Stimulated activated CD8-positive, alpha-beta memory T cell treated with anti-CD3 and anti-CD28 coated beads, Interleukin-2, amount 100 ng/mL, for 1 hour (primary cell): ENCODE data around the gene CASP9.
"Not testable (repeated sequence)": the region's sequence is repeated elsewhere in the genome, so short reads cannot be mapped to it uniquely, and the experiment has no call there.

Source experiments
- DNase-seq, 2 donors: peaks; one replicate each; pipeline ENCODE4 v3.0.0-alpha.2; 2020; ENCODE audit warnings: low read depth in 2 of 2

Gene CASP9

GRCh38 chr1:15469821-15470448 lies 54.1 kb downstream of the CASP9 start:
- DNase-seq: not testable (repeated sequence)

GRCh38 chr1:15469361-15469760 lies 54.7 kb downstream of the CASP9 start:
- no peak for DNase-seq

GRCh38 chr1:15468145-15468544 lies 55.9 kb downstream of the CASP9 start:
- no peak for DNase-seq

GRCh38 chr1:15466955-15467625 lies 56.9 kb downstream of the CASP9 start:
- not testable (repeated sequence) for DNase-seq

GRCh38 chr1:15465674-15466073 lies 58.3 kb downstream of the CASP9 start:
- no peak for DNase-seq

GRCh38 chr1:15463926-15464322 lies 60.1 kb downstream of the CASP9 start:
- DNase-seq: not testable (repeated sequence)

GRCh38 chr1:15463064-15463800 lies 60.8 kb downstream of the CASP9 start:
- not testable (repeated sequence) for DNase-seq

GRCh38 chr1:15460708-15461095 lies 63.3 kb downstream of the CASP9 start:
- no peak for DNase-seq

GRCh38 chr1:15459771-15460707 lies 64.0 kb downstream of the CASP9 start:
- no peak for DNase-seq

- DNase-seq: not testable (repeated sequence)
These were observed 65.6 kb downstream of the CASP9 start for GRCh38 chr1:15458388-15458787.

- no peak for DNase-seq
These were observed 66.4 kb downstream of the CASP9 start for GRCh38 chr1:15457585-15457984.

- DNase-seq: no peak
These were observed 67.6 kb downstream of the CASP9 start, which contains the start of gene CELA2A for GRCh38 chr1:15456313-15456954. CELA2A (plus strand) TSS chr1:15456732; CDS start chr1:15456754, 22 bp downstream.

- DNase-seq: no peak
These were observed 68.5 kb downstream of the CASP9 start for GRCh38 chr1:15455522-15455921.

GRCh38 chr1:15454256-15454655 lies 69.8 kb downstream of the CASP9 start:
- no peak for DNase-seq

GRCh38 chr1:15453734-15454133 lies 70.3 kb downstream of the CASP9 start:
- DNase-seq: no peak

GRCh38 chr1:15452866-15453571 lies 71.0 kb downstream of the CASP9 start:
- DNase-seq: no peak

- no peak for DNase-seq
These were observed 71.8 kb downstream of the CASP9 start for GRCh38 chr1:15452216-15452615.

- no peak for DNase-seq
These were observed 72.8 kb downstream of the CASP9 start for GRCh38 chr1:15451014-15451722.

GRCh38 chr1:15449567-15449966 lies 74.4 kb downstream of the CASP9 start:
- no peak for DNase-seq
